CD4-positive, alpha-beta T cell treated with Interleukin-21 for 1 hour (primary cell): ENCODE data around the gene IQGAP2.
A peak's percentile ranks its signal among the peaks of the same experiment; 100 is the strongest.

Experiments
- DNase-seq: peaks from one replicate; pipeline ENCODE4 v3.0.0-alpha.2; 2020

Gene IQGAP2

DNA sequence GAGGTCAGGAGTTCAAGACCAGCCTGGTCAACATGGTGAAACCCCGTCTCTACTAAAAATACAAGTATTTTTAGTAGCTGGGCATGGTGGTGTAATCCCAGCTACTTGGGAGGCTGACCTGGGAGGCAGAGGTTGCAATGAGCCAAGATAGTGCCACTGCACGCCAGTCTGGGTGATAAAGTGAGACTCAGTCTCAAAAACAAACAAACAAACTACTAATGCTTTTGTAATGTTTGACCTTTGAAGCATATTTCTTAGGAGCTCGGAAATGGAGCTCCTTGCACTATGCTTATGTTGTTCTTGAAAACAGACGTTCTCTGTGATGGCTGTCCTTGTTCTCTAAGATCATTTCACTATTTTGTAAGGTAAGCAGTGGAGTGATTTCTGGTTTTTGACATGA, 214.1 kb downstream of the IQGAP2 start:
- DNase-seq, result no peak

GRCh38 chr5:76617675-76618074, 214.6 kb downstream of the IQGAP2 start:
- no peak for DNase-seq

DNA sequence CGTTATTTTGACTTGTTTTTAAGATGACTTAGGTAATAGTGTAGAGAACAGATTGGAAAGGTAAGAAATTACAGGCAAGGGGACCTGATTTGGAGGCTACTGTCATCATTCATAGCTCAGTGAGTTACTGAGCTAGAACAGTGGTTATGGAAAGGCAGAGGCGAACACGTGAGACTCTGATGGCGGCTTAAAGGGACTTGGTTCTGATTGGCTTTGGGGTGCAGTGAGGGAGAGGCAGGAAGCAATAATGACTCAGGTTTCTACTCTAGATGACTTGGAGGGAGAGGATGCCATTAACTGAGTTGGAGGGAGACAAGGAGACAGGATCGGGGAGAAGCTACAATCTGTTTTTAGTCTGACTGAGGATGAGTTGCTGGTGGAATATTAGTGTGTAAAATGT, 217.1 kb downstream of the IQGAP2 start:
- DNase-seq, result no peak

- no peak for DNase-seq
Observed at GRCh38 chr5:76622076-76622475, 219.0 kb downstream of the IQGAP2 start.

DNA sequence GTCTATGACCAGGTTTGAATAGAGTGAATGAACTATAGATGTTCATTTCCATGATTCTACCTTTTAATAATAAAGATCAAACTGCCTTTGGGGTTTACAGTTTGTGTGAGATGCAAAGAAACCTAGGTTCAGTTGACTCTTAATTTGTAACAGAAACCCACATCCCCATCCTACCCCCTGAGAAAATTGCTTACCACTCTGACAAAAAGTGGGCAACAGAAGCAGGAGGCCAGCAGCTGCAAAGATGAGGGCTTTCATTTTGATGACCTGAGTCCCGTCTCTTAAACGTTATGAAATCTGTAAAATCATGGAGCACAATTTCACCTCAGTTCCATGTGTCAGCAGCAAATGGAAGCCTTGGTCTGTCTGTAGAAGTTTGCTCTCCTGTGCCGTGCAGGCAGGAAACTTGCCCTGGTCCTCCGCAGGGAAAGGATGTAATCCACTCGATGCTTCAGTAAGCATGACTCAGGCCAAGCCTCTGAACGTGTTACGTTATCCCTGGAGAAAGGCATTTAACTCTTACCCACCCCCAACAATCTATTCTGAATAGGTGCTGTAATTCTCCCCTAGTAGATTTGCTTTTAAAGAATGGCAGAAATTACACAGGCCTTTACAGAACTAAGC, 220.0 kb downstream of the IQGAP2 start, which contains the start of gene F2RL2:
Gene F2RL2, minus strand, starts transcription at position 431 of the 624 bp plus-strand sequence. Its CDS starts 173 bp downstream, at position 258.
- DNase-seq, result no peak

- no peak for DNase-seq
Observed at GRCh38 chr5:76625087-76625815, 222.2 kb downstream of the IQGAP2 start.

DNA sequence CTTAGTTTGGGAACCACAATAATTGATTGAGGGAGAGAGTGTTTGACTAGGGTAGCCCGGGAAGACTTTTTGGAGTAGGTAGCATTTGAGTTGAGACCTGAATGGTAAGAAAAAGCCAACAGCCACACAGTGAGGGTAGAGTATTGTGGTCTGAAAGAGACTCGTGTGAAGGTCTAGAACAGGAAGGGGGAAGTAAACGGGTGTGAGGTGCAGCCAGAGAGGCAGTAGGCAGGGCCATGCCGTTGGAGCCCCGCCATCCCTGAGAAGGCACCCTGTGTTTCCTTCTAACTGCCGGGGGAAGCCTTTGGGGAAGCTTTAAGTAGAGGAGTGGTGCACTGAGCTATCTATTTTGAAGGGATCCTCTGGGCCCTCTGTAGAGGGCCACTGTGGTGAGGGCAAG, 223.7 kb downstream of the IQGAP2 start:
- peak; percentile 8 for DNase-seq

- DNase-seq, result no peak
Observed at GRCh38 chr5:76634661-76635060, 231.6 kb downstream of the IQGAP2 start.

- no peak for DNase-seq
Observed at GRCh38 chr5:76637490-76637889, 234.4 kb downstream of the IQGAP2 start.

DNA sequence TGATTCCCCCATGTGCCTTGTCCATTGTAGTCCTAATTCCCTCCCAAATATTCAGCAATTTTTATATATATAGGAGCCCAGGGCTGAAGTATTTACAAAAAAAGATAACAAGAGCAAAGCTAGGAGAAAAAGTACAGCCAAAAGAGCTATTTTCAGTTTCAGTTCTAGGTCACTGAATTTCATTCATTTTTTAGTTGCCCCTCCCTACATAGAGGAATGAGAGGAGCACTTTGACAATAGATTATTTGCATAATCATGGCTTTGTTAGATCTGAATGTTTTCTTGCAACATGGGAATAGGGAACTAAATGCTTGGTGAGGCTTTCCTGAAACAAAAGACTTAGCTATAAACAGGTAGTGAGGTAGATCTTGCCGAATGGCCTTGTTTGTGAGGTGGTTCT, 235.4 kb downstream of the IQGAP2 start:
- no peak for DNase-seq

GRCh38 chr5:76641514-76642120, 238.5 kb downstream of the IQGAP2 start:
- peak; percentile 72 for DNase-seq

- no peak for DNase-seq
Observed at GRCh38 chr5:76642390-76643040, 239.4 kb downstream of the IQGAP2 start.

DNA sequence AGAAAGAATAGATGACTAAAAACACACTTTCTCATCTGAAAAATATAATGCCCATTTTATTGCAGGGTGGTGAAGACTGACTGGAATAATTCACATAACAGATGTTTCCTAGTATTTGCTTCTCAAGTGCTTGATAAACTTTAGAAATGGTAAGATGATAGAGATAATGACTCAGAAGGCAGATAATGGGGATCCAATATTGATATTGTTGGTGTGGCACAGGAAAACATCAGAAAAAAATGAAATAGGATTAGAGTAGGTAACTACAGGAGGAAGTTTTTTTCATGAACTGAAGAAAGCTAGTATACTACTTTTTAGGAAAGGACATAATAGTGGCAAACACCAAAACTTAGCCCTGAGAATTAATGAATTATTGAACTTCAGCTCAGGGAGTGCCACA, 240.3 kb downstream of the IQGAP2 start:
- no peak for DNase-seq

- no peak for DNase-seq
Observed at GRCh38 chr5:76649140-76649539, 246.1 kb downstream of the IQGAP2 start.

GRCh38 chr5:76652809-76653414, 249.8 kb downstream of the IQGAP2 start:
- DNase-seq, result no peak

GRCh38 chr5:76657091-76657490, 254.0 kb downstream of the IQGAP2 start:
- no peak for DNase-seq

DNA sequence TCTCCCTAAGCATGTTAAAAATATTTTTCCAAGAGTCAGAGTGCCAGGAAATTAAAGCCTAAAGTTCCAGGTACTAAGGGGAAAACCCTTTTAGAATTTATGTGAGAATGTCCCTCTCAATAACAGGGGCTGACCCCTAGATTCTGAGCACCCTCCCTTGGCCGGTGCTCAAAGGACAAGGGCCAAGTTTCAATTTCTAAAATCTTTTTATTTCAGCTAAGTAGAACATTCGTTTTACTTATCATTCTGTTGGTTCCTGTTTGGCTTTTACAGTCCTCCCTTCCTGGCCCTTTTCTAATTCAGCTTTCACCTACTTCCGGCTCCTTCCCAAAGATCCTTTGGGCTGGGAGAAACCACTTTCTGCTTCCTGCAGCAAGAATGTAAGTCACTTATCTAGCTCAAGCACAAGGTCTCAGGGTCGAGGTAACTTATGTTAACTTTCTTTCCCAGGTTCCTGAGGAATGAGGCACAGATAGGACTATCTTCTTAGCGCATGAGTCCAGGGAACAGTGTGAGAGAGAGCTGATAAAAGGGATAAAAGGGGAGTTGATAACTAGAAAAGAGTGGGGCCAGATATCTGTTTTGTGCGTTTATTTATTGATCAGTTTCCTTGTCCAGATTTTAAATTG, 254.7 kb downstream of the IQGAP2 start:
- DNase-seq, result no peak

DNA sequence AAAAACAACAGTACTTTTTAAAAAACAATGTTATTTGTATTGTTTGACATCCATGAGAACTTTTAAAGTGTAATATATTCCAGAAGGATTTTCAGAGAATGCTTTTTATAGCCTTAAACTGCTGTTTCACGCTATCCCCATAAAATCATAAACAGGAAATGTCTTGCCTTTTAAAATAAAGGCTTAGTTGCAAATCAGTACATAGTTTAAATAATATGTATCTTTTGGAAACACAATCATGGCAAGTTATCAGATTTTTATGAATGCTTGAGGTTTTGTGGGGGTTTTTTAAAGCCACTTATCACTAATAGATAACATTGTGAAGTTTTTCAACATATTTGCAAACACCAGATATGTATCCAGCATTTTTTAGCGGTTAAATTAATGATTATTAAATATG, 257.3 kb downstream of the IQGAP2 start:
- no peak for DNase-seq

DNA sequence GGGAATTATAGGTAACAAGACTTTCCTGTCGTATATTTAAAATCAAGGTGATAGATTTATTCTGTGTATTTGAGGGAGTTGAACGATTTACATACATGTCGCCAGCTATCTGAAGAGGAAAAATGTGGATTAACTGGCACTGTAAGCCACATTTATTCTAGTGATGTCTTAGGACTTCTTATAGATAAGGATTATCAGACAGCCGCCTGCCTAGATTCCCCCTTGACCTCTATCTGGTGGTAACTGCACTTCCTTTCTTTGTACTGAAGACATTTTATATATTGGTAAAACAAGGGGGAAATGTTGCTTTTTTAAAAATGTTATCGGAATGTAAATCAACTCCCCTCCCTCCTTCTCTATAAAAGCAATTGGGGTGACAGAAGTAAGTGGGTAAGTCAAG, 259.4 kb downstream of the IQGAP2 start:
- no peak for DNase-seq

DNA sequence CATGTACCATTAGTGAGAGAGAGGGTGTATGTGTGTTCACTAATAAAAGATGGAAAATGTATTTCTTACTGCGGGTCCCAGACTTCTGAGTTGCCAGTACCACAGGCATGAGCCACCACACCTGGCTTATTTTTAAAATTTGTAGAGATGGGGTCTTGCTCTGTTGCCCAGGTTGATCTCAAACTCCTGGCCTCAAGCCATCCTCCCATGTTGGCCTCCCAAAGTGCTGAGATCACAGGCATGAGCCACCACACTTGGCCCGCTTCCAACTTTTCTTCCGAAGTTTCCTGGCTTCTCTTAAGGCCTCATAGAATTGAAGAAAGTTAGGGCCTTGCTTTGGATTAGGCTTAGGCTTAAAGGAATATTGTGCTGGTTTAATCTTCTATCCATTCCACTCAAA, 260.5 kb downstream of the IQGAP2 start:
- no peak for DNase-seq

- DNase-seq, result no peak
Observed at GRCh38 chr5:76664079-76664478, 261.0 kb downstream of the IQGAP2 start.

GRCh38 chr5:76667495-76667894, 264.4 kb downstream of the IQGAP2 start:
- no peak for DNase-seq

GRCh38 chr5:76669245-76669644, 266.2 kb downstream of the IQGAP2 start:
- no peak for DNase-seq
